ENCODE results near the gene RFC3. TPM values are rescaled to one million over a fixed set of nuclear protein-coding genes. Genes with fewer than 3 reads are reported as not detected.
"Not testable (repeated sequence)": the region's sequence is repeated elsewhere in the genome, so short reads cannot be mapped to it uniquely, and the experiment has no call there.

RFC3 gene
- total RNA-seq, 1 experiment from 2014 or later = 38.2 TPM

DNA sequence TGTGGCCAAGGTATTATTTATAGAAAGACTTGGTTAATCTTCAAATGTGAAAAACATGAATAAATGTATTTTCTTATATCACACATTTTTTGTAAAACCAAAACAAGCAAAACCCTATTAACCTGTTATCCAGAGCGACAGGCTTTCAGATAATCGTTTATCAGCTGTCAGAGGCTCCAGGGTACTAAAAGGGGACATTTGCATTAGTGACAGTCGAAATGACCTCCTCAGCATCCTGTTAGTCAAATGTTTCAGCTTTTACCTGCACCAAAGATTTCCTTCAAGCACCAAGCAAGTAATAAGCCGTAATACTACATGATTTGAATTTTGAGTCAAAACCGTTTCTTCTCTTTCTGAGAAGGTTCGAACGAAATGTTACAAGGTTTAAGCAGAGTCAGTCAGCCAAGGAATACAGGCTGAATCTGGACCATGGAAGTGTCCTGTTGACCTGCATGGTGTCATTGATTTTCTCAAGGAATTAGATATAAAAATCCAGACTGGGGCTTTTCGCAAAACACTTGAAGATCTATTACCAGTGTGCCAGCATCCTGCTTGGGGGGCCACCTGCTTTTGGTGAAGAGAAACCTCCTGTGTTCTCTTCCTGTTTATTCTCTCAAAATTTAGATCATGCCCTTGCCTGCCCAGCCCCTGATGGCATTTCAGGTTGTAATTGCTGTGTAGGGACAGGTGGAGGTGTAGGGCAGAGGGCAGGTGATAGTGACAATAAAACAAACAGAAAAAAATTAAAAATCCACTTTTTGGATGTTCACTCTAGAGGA is 11.3 kb upstream of the RFC3 start:
- intact Hi-C loops (cut with micrococcal nuclease) = no loop called here
- Histone ChIP-seq H3K4me3 (replicated peaks in 1 of 2; ENCODE audit: low read depth in 1 of 2, low read length in 2 of 2) (no peak overlapping the region), H3K9ac (ENCODE audit: low read length) (no peak overlapping the region), H3K36me3 (ENCODE audit: control insufficient read depth in 1 of 2, insufficient read depth in 2 of 2, low read length in 2 of 2) (no peaks in the 10 kb centered on the region), H3K9me2 (ENCODE audit: insufficient read depth) (no peaks in the 10 kb centered on the region), H2AFZ (ENCODE audit: low read depth, low read length, poor library complexity, severe bottlenecking) (no peak overlapping the region), H3K27me3 (ENCODE audit: insufficient read depth, low read length) (no peaks in the 10 kb centered on the region), H3K4me1 (ENCODE audit: control insufficient read depth in 1 of 2, insufficient read depth in 2 of 2, low read length in 2 of 2) (no peaks in the 10 kb centered on the region), H3K4me2 (ENCODE audit: low read length) (no peak overlapping the region), H3K9me3 (ENCODE audit: control insufficient read depth in 1 of 2, insufficient read depth in 1 of 2, low read depth in 1 of 2, low read length in 2 of 2) (no peaks in the 10 kb centered on the region), H4K20me1 (ENCODE audit: insufficient read depth) (no peaks in the 10 kb centered on the region), H3K27ac (ENCODE audit: low read depth, low read length) (no peak overlapping the region), H3K79me2 (ENCODE audit: insufficient read depth, low read length) (no peaks in the 10 kb centered on the region)
- TF ChIP-seq, protein P1, sequence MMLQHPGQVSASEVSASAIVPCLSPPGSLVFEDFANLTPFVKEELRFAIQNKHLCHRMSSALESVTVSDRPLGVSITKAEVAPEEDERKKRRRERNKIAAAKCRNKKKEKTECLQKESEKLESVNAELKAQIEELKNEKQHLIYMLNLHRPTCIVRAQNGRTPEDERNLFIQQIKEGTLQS (IDR thresholded peaks at IDR 0.05) = no peak
- no peak for TF ChIP-seq EGR1 (IDR thresholded peaks at IDR 0.05; ENCODE audit: low read depth)
- TF ChIP-seq, protein P2, sequence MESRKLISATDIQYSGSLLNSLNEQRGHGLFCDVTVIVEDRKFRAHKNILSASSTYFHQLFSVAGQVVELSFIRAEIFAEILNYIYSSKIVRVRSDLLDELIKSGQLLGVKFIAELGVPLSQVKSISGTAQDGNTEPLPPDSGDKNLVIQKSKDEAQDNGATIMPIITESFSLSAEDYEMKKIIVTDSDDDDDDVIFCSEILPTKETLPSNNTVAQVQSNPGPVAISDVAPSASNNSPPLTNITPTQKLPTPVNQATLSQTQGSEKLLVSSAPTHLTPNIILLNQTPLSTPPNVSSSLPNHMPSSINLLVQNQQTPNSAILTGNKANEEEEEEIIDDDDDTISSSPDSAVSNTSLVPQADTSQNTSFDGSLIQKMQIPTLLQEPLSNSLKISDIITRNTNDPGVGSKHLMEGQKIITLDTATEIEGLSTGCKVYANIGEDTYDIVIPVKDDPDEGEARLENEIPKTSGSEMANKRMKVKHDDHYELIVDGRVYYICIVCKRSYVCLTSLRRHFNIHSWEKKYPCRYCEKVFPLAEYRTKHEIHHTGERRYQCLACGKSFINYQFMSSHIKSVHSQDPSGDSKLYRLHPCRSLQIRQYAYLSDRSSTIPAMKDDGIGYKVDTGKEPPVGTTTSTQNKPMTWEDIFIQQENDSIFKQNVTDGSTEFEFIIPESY (IDR thresholded peaks at IDR 0.05; ENCODE audit: extremely low read depth, insufficient replicate concordance, low read length) = no peak
- ATAC-seq (no peak), DNase-seq (ENCODE audit: low read depth, low spot score) (no peak)
- ChIA-PET RAD21 (ENCODE audit: low non-redundant PET in 1 of 2, low total read pairs in 2 of 2, uncharacterized antibody in 2 of 2, unreplicated experiment in 2 of 2) (no interaction called here), CTCF (no interaction called here), POLR2A (no interaction called here)
- BruUV-seq (replicated peaks) = no TSS peak

DNA sequence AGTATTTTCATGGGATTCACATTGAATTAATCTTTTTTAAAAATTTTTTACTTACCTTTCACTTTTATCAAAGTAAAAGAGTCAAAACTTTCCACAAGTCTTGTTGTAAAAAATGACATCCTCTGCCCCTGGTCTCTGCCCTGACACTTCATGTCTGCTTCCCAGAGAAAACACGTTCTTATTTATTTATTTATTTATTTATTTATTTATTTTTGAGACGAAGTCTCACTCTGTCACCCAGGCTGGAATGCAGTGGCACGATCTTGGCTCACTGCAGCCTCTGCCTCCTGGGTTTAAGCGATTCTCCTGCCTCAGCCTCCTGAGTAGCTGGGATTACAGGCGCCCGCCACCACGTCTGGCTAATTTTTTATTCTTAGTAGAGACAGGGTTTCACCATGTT is 5.1 kb upstream of the RFC3 start:
- RAD21 ChIA-PET (ENCODE audit: low non-redundant PET in 1 of 2, low total read pairs in 2 of 2, uncharacterized antibody in 2 of 2, unreplicated experiment in 2 of 2); H3K4me2 ChIP-seq (ENCODE audit: low read length); H3K27me3 ChIP-seq (ENCODE audit: insufficient read depth, low read length); H3K4me3 ChIP-seq (replicated peaks in 1 of 2; ENCODE audit: low read depth in 1 of 2, low read length in 2 of 2); H3K9me3 ChIP-seq (ENCODE audit: control insufficient read depth in 1 of 2, insufficient read depth in 1 of 2, low read depth in 1 of 2, low read length in 2 of 2); H3K9me2 ChIP-seq (ENCODE audit: insufficient read depth); H3K4me1 ChIP-seq (ENCODE audit: control insufficient read depth in 1 of 2, insufficient read depth in 2 of 2, low read length in 2 of 2); DNase-seq (ENCODE audit: low read depth, low spot score); H4K20me1 ChIP-seq (ENCODE audit: insufficient read depth); H2AFZ ChIP-seq (ENCODE audit: low read depth, low read length, poor library complexity, severe bottlenecking); H3K79me2 ChIP-seq (ENCODE audit: insufficient read depth, low read length); ATAC-seq; CTCF ChIA-PET; H3K36me3 ChIP-seq (ENCODE audit: control insufficient read depth in 1 of 2, insufficient read depth in 2 of 2, low read length in 2 of 2); POLR2A ChIA-PET; H3K9ac ChIP-seq (ENCODE audit: low read length); BruUV-seq (replicated peaks); H3K27ac ChIP-seq (ENCODE audit: low read depth, low read length); intact Hi-C loops (cut with micrococcal nuclease): not testable (repeated sequence)
